Measurements from ENCODE around the gene CASK. TPM values are rescaled to one million over a fixed set of nuclear protein-coding genes. Genes with fewer than 3 reads are reported as not detected.

The CASK gene
- total RNA-seq, 4 donors from 2014 or later, result 46.9 to 123 (median 78.8) TPM

DNA sequence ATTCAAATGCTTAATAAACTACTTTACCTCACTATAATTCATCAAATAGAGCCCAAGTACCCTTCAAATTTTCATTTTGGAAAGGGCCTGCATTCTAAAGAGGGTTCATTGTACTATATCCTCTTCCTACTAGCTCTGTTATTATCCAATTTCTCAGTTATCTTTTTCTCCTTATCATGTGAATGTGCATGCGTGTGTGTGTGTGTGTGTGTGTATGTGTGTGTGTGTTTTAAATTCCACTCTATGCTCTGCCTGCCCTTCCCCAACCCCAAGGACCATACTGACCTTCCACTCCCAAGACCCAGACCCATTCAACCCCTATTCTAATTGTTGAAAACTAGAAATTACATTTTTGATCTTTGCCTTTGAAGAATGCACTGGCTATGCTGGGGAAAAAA, 33.3 kb downstream of the CASK start:
- TF ChIP-seq POLR2A (IDR thresholded peaks at IDR 0.05), result no peak
- TF ChIP-seq, protein P1, sequence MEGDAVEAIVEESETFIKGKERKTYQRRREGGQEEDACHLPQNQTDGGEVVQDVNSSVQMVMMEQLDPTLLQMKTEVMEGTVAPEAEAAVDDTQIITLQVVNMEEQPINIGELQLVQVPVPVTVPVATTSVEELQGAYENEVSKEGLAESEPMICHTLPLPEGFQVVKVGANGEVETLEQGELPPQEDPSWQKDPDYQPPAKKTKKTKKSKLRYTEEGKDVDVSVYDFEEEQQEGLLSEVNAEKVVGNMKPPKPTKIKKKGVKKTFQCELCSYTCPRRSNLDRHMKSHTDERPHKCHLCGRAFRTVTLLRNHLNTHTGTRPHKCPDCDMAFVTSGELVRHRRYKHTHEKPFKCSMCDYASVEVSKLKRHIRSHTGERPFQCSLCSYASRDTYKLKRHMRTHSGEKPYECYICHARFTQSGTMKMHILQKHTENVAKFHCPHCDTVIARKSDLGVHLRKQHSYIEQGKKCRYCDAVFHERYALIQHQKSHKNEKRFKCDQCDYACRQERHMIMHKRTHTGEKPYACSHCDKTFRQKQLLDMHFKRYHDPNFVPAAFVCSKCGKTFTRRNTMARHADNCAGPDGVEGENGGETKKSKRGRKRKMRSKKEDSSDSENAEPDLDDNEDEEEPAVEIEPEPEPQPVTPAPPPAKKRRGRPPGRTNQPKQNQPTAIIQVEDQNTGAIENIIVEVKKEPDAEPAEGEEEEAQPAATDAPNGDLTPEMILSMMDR (IDR thresholded peaks at IDR 0.05), result no peak
- no peak overlapping the region for H3K4me3 ChIP-seq
- H3K27ac ChIP-seq, result no peak overlapping the region
- no peaks in the 10 kb centered on the region for H3K36me3 ChIP-seq
- H3K27me3 ChIP-seq, result no peaks in the 10 kb centered on the region
- no peaks in the 10 kb centered on the region for H3K9me3 ChIP-seq
- no peaks in the 10 kb centered on the region for H3K4me1 ChIP-seq
- DNase-seq, result no peak

DNA sequence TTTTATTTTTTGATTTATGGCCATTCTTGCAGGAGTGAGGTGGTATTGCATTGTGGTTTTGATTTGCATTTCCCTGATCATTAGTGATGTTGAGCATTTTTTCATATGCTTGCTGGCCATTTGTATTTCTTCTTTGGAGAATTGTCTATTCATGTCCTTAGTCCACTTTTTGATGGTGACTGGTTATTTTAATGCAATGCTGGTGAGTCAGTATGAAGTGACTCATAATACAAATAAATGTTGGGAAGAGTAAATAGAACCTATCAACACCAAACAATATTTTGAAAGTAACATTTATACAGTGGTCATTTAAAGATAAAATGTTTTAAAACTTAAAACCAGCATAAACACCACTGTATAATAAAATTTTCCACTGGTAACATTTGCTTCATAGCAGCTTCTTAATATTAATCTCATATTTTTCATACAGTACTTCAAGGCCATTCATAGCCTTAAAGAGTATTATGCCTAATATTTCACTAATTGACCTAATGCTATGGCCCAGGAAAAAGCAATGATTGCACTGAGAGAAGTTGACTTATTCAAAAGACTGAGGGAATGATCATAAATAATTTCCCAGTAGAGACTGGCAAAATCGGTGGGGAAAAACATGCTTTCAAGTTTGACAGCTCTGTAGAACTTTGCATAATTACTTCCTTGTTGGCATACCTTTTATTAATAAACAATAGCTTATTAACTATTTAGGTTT, 33.9 kb downstream of the CASK start:
- Histone ChIP-seq H3K4me3 (no peak overlapping the region), H3K27ac (no peak overlapping the region), H3K9me3 (no peaks in the 10 kb centered on the region), H3K27me3 (no peaks in the 10 kb centered on the region), H3K36me3 (no peaks in the 10 kb centered on the region), H3K4me1 (no peaks in the 10 kb centered on the region)
- TF ChIP-seq, protein P1 (IDR thresholded peaks at IDR 0.05), result no peak
- no peak for TF ChIP-seq POLR2A (IDR thresholded peaks at IDR 0.05)
- no peak for DNase-seq

DNA sequence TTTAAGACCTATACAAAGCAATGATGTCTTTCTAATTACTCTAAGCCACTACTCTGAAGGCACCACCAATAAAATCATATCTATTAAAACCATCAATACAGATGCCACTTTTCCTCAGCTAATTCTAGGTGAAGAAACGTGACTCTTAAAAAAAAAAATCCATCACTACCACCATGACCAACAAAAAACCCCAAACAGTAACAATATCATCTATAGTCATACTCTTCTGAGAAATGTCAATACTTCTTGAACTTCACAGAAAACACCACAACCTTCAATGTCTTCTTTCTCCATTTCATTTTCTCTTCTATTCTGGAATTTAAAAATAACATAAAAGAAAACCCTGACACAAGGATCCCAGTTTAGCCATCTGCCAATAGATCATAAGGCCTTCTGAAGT, 35.7 kb downstream of the CASK start:
- H3K4me1 ChIP-seq, result no peaks in the 10 kb centered on the region
- no peak for DNase-seq
- no peak overlapping the region for H3K4me3 ChIP-seq
- no peak overlapping the region for H3K27ac ChIP-seq
- H3K9me3 ChIP-seq, result no peaks in the 10 kb centered on the region
- no peaks in the 10 kb centered on the region for H3K27me3 ChIP-seq
- TF ChIP-seq, protein P1 (IDR thresholded peaks at IDR 0.05), result no peak
- no peak for TF ChIP-seq POLR2A (IDR thresholded peaks at IDR 0.05)
- H3K36me3 ChIP-seq, result no peaks in the 10 kb centered on the region

DNA sequence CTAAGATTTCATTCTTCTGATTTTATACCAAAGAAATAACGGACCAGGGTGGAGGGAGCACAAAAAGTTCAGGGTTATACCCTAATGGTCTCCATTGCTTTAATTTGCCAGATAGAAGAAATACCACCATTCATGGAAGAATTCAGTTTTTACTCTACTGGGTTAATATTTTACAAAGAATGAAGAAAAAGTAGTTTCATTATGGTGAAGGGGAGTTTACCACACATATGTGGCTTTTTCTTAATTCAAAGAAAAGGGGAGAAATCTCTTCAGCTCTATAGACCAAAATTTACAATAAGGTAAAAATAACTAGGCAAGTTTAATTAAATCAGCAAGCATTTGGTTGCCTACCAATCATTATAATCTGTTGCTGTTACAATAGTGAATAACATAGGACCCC, 37.6 kb downstream of the CASK start:
- Histone ChIP-seq H3K4me3 (no peak overlapping the region), H3K4me1 (no peaks in the 10 kb centered on the region), H3K27ac (no peak overlapping the region), H3K9me3 (no peaks in the 10 kb centered on the region), H3K36me3 (no peaks in the 10 kb centered on the region), H3K27me3 (no peaks in the 10 kb centered on the region)
- no peak for DNase-seq
- TF ChIP-seq, protein P1 (IDR thresholded peaks at IDR 0.05), result no peak

DNA sequence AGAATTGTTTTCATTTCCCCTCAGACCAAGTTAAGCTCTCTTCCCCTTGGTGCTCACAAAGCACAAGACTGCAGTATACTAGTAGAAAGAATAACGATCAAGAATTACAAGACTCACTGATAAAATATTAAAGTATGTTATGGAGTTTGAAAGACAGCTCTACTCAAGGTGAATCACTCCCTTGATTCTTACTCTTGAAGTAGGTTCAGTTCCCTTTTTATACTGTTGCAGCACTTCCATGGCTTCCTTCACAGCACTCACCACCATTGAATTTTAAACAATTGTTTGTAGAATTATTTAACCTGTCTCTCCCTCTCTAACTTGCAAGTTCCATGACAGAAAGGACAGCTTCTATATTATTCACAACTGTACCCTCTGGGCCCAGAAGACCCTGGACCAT, 42.2 kb downstream of the CASK start:
- Histone ChIP-seq H3K36me3 (no peaks in the 10 kb centered on the region), H3K27ac (no peak overlapping the region), H3K4me1 (no peaks in the 10 kb centered on the region), H3K27me3 (no peaks in the 10 kb centered on the region), H3K4me3 (no peak overlapping the region), H3K9me3 (no peaks in the 10 kb centered on the region)
- TF ChIP-seq, protein P1 (IDR thresholded peaks at IDR 0.05), result no peak
- no peak for TF ChIP-seq POLR2A (IDR thresholded peaks at IDR 0.05)
- no peak for DNase-seq

DNA sequence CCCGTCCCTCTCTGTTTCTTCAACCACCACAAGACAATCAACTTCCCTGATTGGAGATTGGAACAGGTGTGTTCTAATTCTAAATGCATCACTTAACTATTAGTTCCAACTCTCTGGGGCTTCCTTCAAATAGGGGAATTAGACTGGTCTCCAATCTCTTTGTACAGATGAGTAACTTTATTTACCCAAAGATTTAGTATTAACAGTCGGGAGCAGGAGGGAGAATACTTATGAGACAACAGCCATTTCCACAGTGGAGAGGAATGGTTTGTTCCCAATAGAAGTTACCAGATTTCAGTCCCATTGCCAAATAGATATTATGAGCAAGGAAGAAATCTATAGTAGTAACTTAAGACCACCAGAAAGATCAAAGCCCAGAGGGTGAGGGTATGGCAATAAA, 46.2 kb downstream of the CASK start:
- Histone ChIP-seq H3K9me3 (no peaks in the 10 kb centered on the region), H3K27ac (no peak overlapping the region), H3K4me1 (peaks cover 0 to 1% (median 0%) of the 10 kb centered on the region in 4 donors), H3K36me3 (no peaks in the 10 kb centered on the region), H3K27me3 (no peaks in the 10 kb centered on the region), H3K4me3 (no peak overlapping the region)
- TF ChIP-seq, protein P1 (IDR thresholded peaks at IDR 0.05), result no peak
- TF ChIP-seq POLR2A (IDR thresholded peaks at IDR 0.05), result no peak
- no peak for DNase-seq

Data from Peyer's patch (tissue), 4 donors.